ENCODE data around the gene MEF2A. TPM values are rescaled to one million over a fixed set of nuclear protein-coding genes. Genes with fewer than 3 reads are reported as not detected.

MEF2A gene
- polyA plus RNA-seq, 1 experiment: 34.3 TPM

- no peak for TF ChIP-seq CTCF (IDR thresholded peaks at IDR 0.05; ENCODE audit: insufficient read depth, low read depth, low read length)
- POLR2A ChIA-PET: no interaction called here
- no peak overlapping the region for H3K4me3 ChIP-seq (ENCODE audit: low read depth, low read length)
These were observed 116.7 kb downstream of the MEF2A start for GRCh38 chr15:99682455-99682854.

GRCh38 chr15:99683000-99683670, 117.4 kb downstream of the MEF2A start:
- ChIA-PET CTCF (no interaction called here), POLR2A (no interaction called here)
- Histone ChIP-seq H3K27me3 (ENCODE audit: control insufficient read depth, insufficient read depth, low read length) (no peaks in the 10 kb centered on the region), H3K36me3 (ENCODE audit: control insufficient read depth, insufficient read depth, low read length) (no peaks in the 10 kb centered on the region), H3K4me3 (ENCODE audit: low read depth, low read length) (no peak overlapping the region)
- no peak for TF ChIP-seq CTCF (IDR thresholded peaks at IDR 0.05; ENCODE audit: insufficient read depth, low read depth, low read length)
- DNase-seq (ENCODE audit: low read depth): no peak

More at GRCh38 chr15:99682455-99682854, 116.7 kb downstream of the MEF2A start:
- peak; percentile 63 for DNase-seq (ENCODE audit: low read depth)
- CTCF ChIA-PET: no interaction called here
- Histone ChIP-seq H3K36me3 (ENCODE audit: control insufficient read depth, insufficient read depth, low read length) (no peaks in the 10 kb centered on the region), H3K27me3 (ENCODE audit: control insufficient read depth, insufficient read depth, low read length) (no peaks in the 10 kb centered on the region)

GRCh38 chr15:99686290-99686689, 120.5 kb downstream of the MEF2A start:
- Histone ChIP-seq H3K4me3 (ENCODE audit: low read depth, low read length) (no peak overlapping the region), H3K36me3 (ENCODE audit: control insufficient read depth, insufficient read depth, low read length) (no peaks in the 10 kb centered on the region), H3K27me3 (ENCODE audit: control insufficient read depth, insufficient read depth, low read length) (no peaks in the 10 kb centered on the region)
- ChIA-PET POLR2A (no interaction called here), CTCF (no interaction called here)
- no peak for TF ChIP-seq CTCF (IDR thresholded peaks at IDR 0.05; ENCODE audit: insufficient read depth, low read depth, low read length)
- no peak for DNase-seq (ENCODE audit: low read depth)

GRCh38 chr15:99692825-99693224, 127.0 kb downstream of the MEF2A start:
- POLR2A ChIA-PET: no interaction called here
- Histone ChIP-seq H3K4me3 (ENCODE audit: low read depth, low read length) (no peak overlapping the region), H3K36me3 (ENCODE audit: control insufficient read depth, insufficient read depth, low read length) (no peaks in the 10 kb centered on the region), H3K27me3 (ENCODE audit: control insufficient read depth, insufficient read depth, low read length) (no peaks in the 10 kb centered on the region)
- TF ChIP-seq CTCF (IDR thresholded peaks at IDR 0.05; ENCODE audit: insufficient read depth, low read depth, low read length): no peak
- no peak for DNase-seq (ENCODE audit: low read depth)
- CTCF ChIA-PET: interaction anchor here (1.0 to 1.4 kb wide), 2 partner anchors 11 to 420 kb away, joined by 3 to 10 read pairs; no protein-coding TSS in a partner anchor

- no peak for DNase-seq (ENCODE audit: low read depth)
- no peak overlapping the region for H3K4me3 ChIP-seq (ENCODE audit: low read depth, low read length)
- no peaks in the 10 kb centered on the region for H3K36me3 ChIP-seq (ENCODE audit: control insufficient read depth, insufficient read depth, low read length)
- ChIA-PET POLR2A (no interaction called here), CTCF (interaction anchor here (1.5 kb wide), 1 partner anchor 8 kb away, joined by 3 read pairs; no protein-coding TSS in a partner anchor)
- TF ChIP-seq CTCF (IDR thresholded peaks at IDR 0.05; ENCODE audit: insufficient read depth, low read depth, low read length): no peak
- H3K27me3 ChIP-seq (ENCODE audit: control insufficient read depth, insufficient read depth, low read length): no peaks in the 10 kb centered on the region
These were observed 130.3 kb downstream of the MEF2A start for GRCh38 chr15:99696096-99696495.

Data from BJ (cell line).